Bronchial epithelial cell (primary cell): ENCODE results near the gene GSTM1. TPM values are rescaled to one million over a fixed set of nuclear protein-coding genes. Genes with fewer than 3 reads are reported as not detected.
"Not testable (repeated sequence)": the region's sequence is repeated elsewhere in the genome, so short reads cannot be mapped to it uniquely, and the experiment has no call there.

Experiments used
- DNase-seq: peaks from one replicate; pipeline ENCODE4 v3.0.0-alpha.2; 2010; ENCODE audit warnings: low read depth
- FAIRE-seq: peaks from 2 replicates; lab custom pipeline; 2011; peaks lifted over from hg19 to GRCh38; lab: Jason Lieb, UNC
- H3K27me3 ChIP-seq: 2 replicates; pipeline ENCODE4 v1.5.1; 2011; ENCODE audit warnings: low read length; ENCODE audit not compliant: control insufficient read depth, insufficient read depth
- H3K36me3 ChIP-seq: 2 replicates; pipeline ENCODE4 v1.5.1; 2011; ENCODE audit warnings: low read length; ENCODE audit not compliant: control insufficient read depth, insufficient read depth
- H3K4me3 ChIP-seq: 2 replicates; pipeline ENCODE4 v1.5.1; 2011; ENCODE audit warnings: mild to moderate bottlenecking, low read depth, low read length, control low read depth
- total RNA-seq: library from RNA; depleted of rRNA; stranded (reverse); fragments of >200 nt; gene quantifications from 2 replicates; pipeline ENCODE4 v1.2.1, GENCODE V29; 2014
- TF ChIP-seq, protein P1 (sequence below): IDR thresholded peaks from 2 replicates; pipeline ENCODE4 v1.5.1; 2011; ENCODE audit warnings: mild to moderate bottlenecking, moderate library complexity, low read length, control low read depth, inconsistent platforms; ENCODE audit not compliant: insufficient read depth, severe bottlenecking

GSTM1 gene
- total RNA-seq, 1 donor from 2014 or later: 2.6 TPM

DNA sequence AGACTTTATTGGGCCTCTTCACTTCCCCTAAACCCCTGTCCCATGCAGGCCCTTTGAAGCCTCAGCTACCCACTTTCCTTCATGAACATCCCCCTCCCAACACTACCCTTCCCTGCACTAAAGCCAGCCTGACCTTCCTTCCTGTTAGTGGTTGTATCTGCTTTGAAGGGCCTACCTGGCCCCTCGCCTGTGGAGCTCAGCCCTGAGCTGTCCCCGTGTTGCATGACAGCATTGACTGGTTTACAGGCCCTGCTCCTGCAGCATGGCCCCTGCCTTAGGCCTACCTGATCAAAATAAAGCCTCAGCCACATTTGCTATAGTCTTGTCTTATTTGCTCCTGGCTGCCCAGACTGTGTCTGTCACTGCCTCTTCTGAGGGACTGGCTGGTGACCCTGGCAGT, 26.2 kb upstream of the GSTM1 start:
- FAIRE-seq: no peak

DNA sequence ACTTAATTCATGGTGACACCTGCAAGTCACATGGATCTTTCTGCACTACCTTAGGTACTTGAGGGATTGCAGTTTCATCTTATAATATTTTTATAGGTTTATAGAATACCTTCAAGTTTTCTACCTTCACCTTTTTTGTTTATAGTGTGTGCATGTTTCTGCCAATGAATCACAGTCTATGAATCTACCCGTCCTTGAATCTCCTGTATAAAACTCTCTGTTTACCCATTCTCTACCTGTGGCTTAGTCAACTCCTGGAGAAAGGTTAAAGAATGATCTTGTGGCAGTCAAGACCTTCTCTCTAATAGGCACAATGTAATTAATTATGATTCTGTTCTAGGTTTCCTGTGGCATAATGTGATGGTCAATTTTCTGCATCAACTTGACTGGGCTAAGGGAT, 22.9 kb upstream of the GSTM1 start:
- no peaks in the 10 kb centered on the region for H3K27me3 ChIP-seq
- no peak overlapping the region for H3K4me3 ChIP-seq
- TF ChIP-seq, protein P1, sequence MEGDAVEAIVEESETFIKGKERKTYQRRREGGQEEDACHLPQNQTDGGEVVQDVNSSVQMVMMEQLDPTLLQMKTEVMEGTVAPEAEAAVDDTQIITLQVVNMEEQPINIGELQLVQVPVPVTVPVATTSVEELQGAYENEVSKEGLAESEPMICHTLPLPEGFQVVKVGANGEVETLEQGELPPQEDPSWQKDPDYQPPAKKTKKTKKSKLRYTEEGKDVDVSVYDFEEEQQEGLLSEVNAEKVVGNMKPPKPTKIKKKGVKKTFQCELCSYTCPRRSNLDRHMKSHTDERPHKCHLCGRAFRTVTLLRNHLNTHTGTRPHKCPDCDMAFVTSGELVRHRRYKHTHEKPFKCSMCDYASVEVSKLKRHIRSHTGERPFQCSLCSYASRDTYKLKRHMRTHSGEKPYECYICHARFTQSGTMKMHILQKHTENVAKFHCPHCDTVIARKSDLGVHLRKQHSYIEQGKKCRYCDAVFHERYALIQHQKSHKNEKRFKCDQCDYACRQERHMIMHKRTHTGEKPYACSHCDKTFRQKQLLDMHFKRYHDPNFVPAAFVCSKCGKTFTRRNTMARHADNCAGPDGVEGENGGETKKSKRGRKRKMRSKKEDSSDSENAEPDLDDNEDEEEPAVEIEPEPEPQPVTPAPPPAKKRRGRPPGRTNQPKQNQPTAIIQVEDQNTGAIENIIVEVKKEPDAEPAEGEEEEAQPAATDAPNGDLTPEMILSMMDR: no peak
- no peaks in the 10 kb centered on the region for H3K36me3 ChIP-seq
- peak; percentile 52 for DNase-seq
- FAIRE-seq: no peak

More for the DNA sequence above, 26.2 kb upstream of the GSTM1 start:
- DNase-seq: no peak
- TF ChIP-seq, protein P1: no peak
- H3K27me3 ChIP-seq: no peaks in the 10 kb centered on the region
- no peaks in the 10 kb centered on the region for H3K36me3 ChIP-seq
- no peak overlapping the region for H3K4me3 ChIP-seq

DNA sequence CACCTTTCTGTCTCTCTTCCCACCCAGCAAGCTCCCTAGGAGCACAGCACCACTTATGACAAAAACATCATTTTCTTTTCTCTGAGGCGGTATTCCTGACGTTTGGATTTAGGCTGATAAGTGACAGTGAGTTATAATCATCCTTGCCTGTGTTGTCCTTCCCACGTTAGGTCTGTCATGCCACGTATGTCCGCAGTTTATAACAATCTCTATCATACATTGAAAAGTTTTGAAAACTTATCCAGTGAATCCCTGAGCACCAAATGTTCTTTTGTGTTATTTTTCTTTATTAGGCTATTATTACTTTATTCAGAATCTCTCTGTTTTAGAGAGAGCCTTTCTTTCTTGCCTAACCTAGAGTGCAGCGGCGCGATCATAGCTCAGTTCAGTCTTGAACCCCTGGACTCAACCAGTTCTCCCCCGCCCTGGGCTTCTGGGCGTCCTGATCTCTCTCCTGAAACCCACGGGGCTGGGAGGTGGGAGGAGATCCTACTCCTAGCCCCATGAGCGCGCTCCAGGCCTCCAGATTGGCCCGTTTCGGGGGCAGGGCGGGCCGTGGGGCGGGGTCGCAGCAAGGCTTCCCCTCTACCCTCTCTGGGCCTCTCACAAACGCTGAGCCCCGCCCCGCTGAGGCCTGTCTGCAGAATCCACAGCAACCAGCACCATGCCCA, 20.0 kb upstream of the GSTM1 start, which contains the start of gene GSTM2:
Gene GSTM2 (plus strand): TSS at position 606 of the 671 bp plus-strand sequence. CDS start 59 bp downstream, at position 665.
- DNase-seq: peak; percentile 63
- H3K36me3 ChIP-seq: no peaks in the 10 kb centered on the region
- TF ChIP-seq, protein P1: no peak
- FAIRE-seq: no peak
- H3K4me3 ChIP-seq: peak within 1 kb of the TSS; percentile 17
- no peaks in the 10 kb centered on the region for H3K27me3 ChIP-seq

DNA sequence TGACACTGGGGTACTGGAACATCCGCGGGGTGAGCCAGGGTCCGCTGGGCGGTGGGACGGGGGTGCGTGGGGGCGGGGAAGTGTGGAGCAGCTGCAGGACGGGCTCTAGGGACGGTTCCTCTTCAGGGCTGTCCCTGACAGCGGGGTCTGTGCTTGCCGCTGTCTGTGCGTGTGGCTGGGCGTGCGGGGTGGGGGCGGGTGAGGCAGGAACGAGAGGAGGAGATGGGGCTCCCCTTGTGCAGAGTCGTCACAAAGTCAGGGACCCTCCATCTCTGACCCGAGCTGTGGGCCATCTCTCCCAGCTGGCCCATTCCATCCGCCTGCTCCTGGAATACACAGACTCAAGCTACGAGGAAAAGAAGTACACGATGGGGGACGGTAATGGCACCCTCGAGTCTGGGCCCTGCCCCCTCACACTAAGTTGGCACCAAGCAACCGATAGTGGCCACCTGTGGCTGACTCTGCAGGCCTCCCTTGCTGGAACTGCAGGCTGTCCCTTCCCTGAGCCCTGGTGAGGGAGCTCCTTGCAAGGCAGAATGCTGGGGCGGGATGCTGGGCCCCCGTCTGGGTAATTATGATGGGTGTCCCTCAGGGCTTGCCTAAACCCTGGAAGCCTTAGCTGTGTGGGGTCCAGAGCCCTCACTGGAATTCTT, 19.4 kb upstream of the GSTM1 start:
- H3K4me3 ChIP-seq: peak overlapping the region; percentile 17
- no peaks in the 10 kb centered on the region for H3K36me3 ChIP-seq
- no peak for FAIRE-seq
- no peaks in the 10 kb centered on the region for H3K27me3 ChIP-seq
- DNase-seq: no peak
- TF ChIP-seq, protein P1: no peak

DNA sequence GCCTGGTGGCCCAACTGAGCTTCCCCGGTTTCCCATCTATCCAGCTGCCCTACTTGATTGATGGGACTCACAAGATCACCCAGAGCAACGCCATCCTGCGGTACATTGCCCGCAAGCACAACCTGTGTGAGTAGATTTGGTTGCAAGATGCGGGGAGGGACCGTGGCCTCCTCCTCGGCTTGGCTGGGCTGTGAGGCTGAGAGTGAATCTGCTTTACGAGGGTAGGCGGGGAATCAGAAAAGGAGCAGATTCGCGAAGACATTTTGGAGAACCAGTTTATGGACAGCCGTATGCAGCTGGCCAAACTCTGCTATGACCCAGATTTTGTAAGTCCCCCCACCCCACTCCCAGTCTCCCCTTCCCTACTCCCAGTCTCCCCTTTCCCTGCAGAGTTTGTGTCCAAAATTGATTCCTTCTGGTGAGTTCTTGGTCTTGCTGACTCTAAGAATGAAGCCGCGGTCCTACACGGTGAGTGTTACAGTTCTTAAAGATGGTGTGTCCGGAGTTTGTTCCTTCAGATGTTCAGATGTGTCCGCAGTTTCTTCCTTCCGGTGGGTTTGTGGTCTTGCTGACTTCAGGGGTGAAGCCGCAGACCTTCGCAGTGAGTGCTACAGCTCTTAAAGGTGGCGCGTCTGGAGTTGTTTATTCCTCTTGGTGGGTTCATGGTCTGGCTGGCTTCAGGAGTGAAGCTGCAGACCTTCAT, 18.2 kb upstream of the GSTM1 start:
- no peak overlapping the region for H3K4me3 ChIP-seq
- H3K27me3 ChIP-seq: no peaks in the 10 kb centered on the region
- TF ChIP-seq, protein P1: no peak
- no peak for DNase-seq
- no peak for FAIRE-seq
- H3K36me3 ChIP-seq: no peaks in the 10 kb centered on the region

DNA sequence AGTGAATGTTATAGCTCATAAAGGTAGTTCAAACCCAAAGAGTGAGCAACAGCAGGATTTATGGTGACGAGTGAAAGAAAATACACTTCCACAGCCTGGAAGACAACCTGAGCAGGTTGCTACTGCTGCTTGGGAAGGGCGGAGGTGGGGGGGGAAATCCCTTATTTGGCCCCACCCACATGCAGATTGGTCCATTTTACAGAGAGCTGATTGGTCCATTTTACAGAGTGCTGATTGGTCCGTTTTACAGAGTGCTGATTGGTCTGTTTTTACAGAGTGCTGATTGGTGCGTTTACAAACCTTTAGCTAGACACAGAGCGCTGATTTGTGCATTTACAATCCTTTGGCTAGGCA, 17.7 kb upstream of the GSTM1 start:
- not testable (repeated sequence) for H3K27me3 ChIP-seq, DNase-seq, H3K4me3 ChIP-seq, H3K36me3 ChIP-seq, FAIRE-seq
